A549 treated with ZK216348 at 1 μM for 4 hours (cell line): ENCODE results near the gene ZNF440. TPM values are rescaled to one million over a fixed set of nuclear protein-coding genes. Genes with fewer than 3 reads are reported as not detected.

Source experiments
- total RNA-seq: library from RNA; stranded (reverse); fragments of 200-300 nt; extraction: Qiagen RNA extraction; gene quantifications from 5 replicates; pipeline ENCODE4 v1.2.3, GENCODE V29; 2022; ENCODE audit warnings: low read depth

Gene ZNF440
- 0.06 to 0.13 TPM in 2 of 5 replicates, not detected in the others for total RNA-seq

GRCh38 chr19:11814029-11814699 is at the start of gene ZNF440:
ZNF440 (plus strand) TSS chr19:11814273; CDS start chr19:11814448, 175 bp downstream.

GRCh38 chr19:11766597-11767591 is 47.2 kb upstream of the ZNF440 start, which contains the start of gene ZNF441:
ZNF441 (plus strand) TSS chr19:11767000; CDS start chr19:11767194, 194 bp downstream.

GRCh38 chr19:11798391-11799330 is 15.4 kb upstream of the ZNF440 start, which contains the start of gene ZNF491:
ZNF491 (plus strand) TSS chr19:11798523; CDS start chr19:11805954, 7,431 bp downstream.

GRCh38 chr19:11848594-11849469 is 34.8 kb downstream of the ZNF440 start, which contains the start of gene ZNF439:
ZNF439 (plus strand) TSS chr19:11848726; CDS start chr19:11848868, 142 bp downstream.

Other genes starting within 250 kb of the ZNF440 start
- gene ACP5, start 236.6 kb upstream of the ZNF440 start, total RNA-seq: 0.41 TPM in 1 of 5 replicates, not detected in the others
- 3.4 to 5.5 TPM (median 3.6 TPM) in 5 replicates for gene ZNF627, start 216.8 kb upstream of the ZNF440 start, total RNA-seq
- 2.1 to 3.4 TPM (median 2.6 TPM) in 5 replicates for gene ZNF823, start 75.3 kb upstream of the ZNF440 start, total RNA-seq
- 0.05 TPM in 1 of 5 replicates, not detected in the others for gene ZNF441, start 47.3 kb upstream of the ZNF440 start, total RNA-seq
- not detected in 5 replicates for gene ZNF491, start 15.8 kb upstream of the ZNF440 start, total RNA-seq
- not detected in 5 replicates for gene ZNF439, start 34.5 kb downstream of the ZNF440 start, total RNA-seq
- not detected in 5 replicates for gene ZNF69, start 73.5 kb downstream of the ZNF440 start, total RNA-seq
- gene ZNF700, start 110.8 kb downstream of the ZNF440 start, total RNA-seq: 0.19 to 0.35 TPM (median 0.30 TPM) in 5 replicates
- not detected in 5 replicates for gene ZNF763, start 150.8 kb downstream of the ZNF440 start, total RNA-seq
- gene ZNF433, start 221.4 kb downstream of the ZNF440 start, total RNA-seq: not detected in 5 replicates
- not detected in 5 replicates for gene ZNF878, start 238.7 kb downstream of the ZNF440 start, total RNA-seq